Suprapubic skin (tissue), 4 donors: Measurements from ENCODE around the gene CCDC3. TPM values are rescaled to one million over a fixed set of nuclear protein-coding genes. Genes with fewer than 3 reads are reported as not detected.

Experiments
- DNase-seq, 2 donors: peaks; one replicate each; pipeline ENCODE4 v3.0.0-alpha.2; 2019; ENCODE audit warnings: low spot score in 2 of 2
- H3K27ac ChIP-seq: fragments of 200-600 bp; sonication (generic); one replicate; pipeline ENCODE4 v1.5.1; 2019
- H3K27me3 ChIP-seq: fragments of 200-600 bp; sonication (generic); one replicate; pipeline ENCODE4 v1.5.1; 2019
- H3K36me3 ChIP-seq: fragments of 200-600 bp; sonication (generic); one replicate; pipeline ENCODE4 v1.5.1; 2019
- H3K4me1 ChIP-seq: fragments of 200-600 bp; sonication (generic); one replicate; pipeline ENCODE4 v1.5.1; 2019
- H3K4me3 ChIP-seq: fragments of 200-600 bp; sonication (generic); one replicate; pipeline ENCODE4 v1.5.1; 2019; ENCODE audit warnings: mild to moderate bottlenecking
- H3K9me3 ChIP-seq: fragments of 200-600 bp; sonication (generic); one replicate; pipeline ENCODE4 v1.5.1; 2019
- CTCF ChIP-seq, 2 donors: fragments of 200-600 bp in 1 of 2; fragments of 450-650 bp in 1 of 2; sonication (generic) in 1 of 2; IDR thresholded peaks; one replicate each; pipeline ENCODE4 v1.5.1; 2016 to 2019; ENCODE audit warnings: antibody characterized with exemption in 2 of 2, mild to moderate bottlenecking in 1 of 2, moderate library complexity in 1 of 2
- EP300 ChIP-seq: sonication (generic); formaldehyde crosslinking; IDR thresholded peaks from one replicate; pipeline ENCODE4 v1.6.1; 2017; ENCODE audit warnings: antibody characterized with exemption
- POLR2A ChIP-seq, 2 donors: fragments of 450-650 bp; IDR thresholded peaks; one replicate each; pipeline ENCODE4 v1.6.1; 2017; ENCODE audit warnings: antibody characterized with exemption in 2 of 2, mild to moderate bottlenecking in 2 of 2, moderate library complexity in 2 of 2
- POLR2AphosphoS5 ChIP-seq, 3 donors: sonication (generic); formaldehyde crosslinking; IDR thresholded peaks; one replicate each; pipeline ENCODE4 v1.6.1; 2017; ENCODE audit warnings: antibody characterized with exemption in 3 of 3
- WGBS: methylation state at CpG from one replicate; pipeline ENCODE4 v1.1.5; 2018; 5-methylcytosine and 5-hydroxymethylcytosine counted together
- total RNA-seq, 4 donors: library from RNA; depleted of rRNA; stranded (reverse); fragments of >200 nt; gene quantifications; one replicate each; pipeline ENCODE4 v1.1.0, GENCODE V29; 2016

The CCDC3 gene
- total RNA-seq, 4 donors from 2014 or later: 31.3 to 124 (median 60.2) TPM

DNA sequence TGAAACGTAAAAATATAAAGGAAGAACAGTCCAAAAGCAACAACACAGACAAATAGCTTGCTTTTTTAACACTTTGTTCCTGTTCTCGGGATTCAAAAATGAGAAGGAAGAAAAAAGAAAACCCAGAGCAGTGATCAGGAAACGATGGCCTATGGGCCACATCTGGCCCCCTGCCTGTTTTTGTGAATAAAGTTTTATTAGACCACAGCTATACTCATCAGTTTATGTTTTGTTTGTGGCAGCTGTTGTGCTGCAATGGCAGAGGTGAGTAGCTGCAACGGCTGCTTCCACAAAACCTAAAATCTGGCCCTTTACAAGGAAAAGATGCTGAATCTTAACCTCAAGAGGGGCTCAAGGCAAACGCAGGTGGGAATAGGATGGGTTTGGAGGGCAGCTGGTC, 96.4 kb downstream of the CCDC3 start:
- Histone ChIP-seq H3K27ac (peak overlapping the region; percentile 63), H3K27me3 (no peaks in the 10 kb centered on the region), H3K36me3 (no peaks in the 10 kb centered on the region), H3K4me1 (peaks cover 18% of the 10 kb centered on the region), H3K9me3 (no peaks in the 10 kb centered on the region), H3K4me3 (no peak overlapping the region)
- WGBS: 74% methylated on average over 5 of the region's 5 CpGs
- TF ChIP-seq EP300 (no peak), CTCF (IDR thresholded peaks at IDR 0.05) (no peak), POLR2A (IDR thresholded peaks at IDR 0.05) (no peak), POLR2AphosphoS5 (IDR thresholded peaks at IDR 0.05) (no peak)
- no peak for DNase-seq

- no peaks in the 10 kb centered on the region for H3K9me3 ChIP-seq
- H3K27me3 ChIP-seq: no peaks in the 10 kb centered on the region
- 86% methylated on average over 7 of the region's 7 CpGs for WGBS
- H3K27ac ChIP-seq: no peak overlapping the region
- DNase-seq: no peak
- no peaks in the 10 kb centered on the region for H3K36me3 ChIP-seq
- TF ChIP-seq POLR2A (IDR thresholded peaks at IDR 0.05): no peak
- TF ChIP-seq CTCF (IDR thresholded peaks at IDR 0.05): no peak
- no peak for TF ChIP-seq EP300
- TF ChIP-seq POLR2AphosphoS5 (IDR thresholded peaks at IDR 0.05): no peak
- H3K4me1 ChIP-seq: peaks cover 16% of the 10 kb centered on the region
- no peak overlapping the region for H3K4me3 ChIP-seq
These were observed 98.6 kb downstream of the CCDC3 start for GRCh38 chr10:12902851-12903358.

GRCh38 chr10:12902135-12902572, 99.4 kb downstream of the CCDC3 start:
- no peaks in the 10 kb centered on the region for H3K9me3 ChIP-seq
- no peak for DNase-seq
- no peak overlapping the region for H3K4me3 ChIP-seq
- no peaks in the 10 kb centered on the region for H3K27me3 ChIP-seq
- no peak overlapping the region for H3K27ac ChIP-seq
- peaks cover 2% of the 10 kb centered on the region for H3K36me3 ChIP-seq
- H3K4me1 ChIP-seq: peaks cover 16% of the 10 kb centered on the region
- TF ChIP-seq EP300 (no peak), POLR2A (IDR thresholded peaks at IDR 0.05) (no peak), POLR2AphosphoS5 (IDR thresholded peaks at IDR 0.05) (no peak), CTCF (IDR thresholded peaks at IDR 0.05) (peak; percentile 42 to 57)
- 25% methylated on average over 2 of the region's 2 CpGs for WGBS

- no peaks in the 10 kb centered on the region for H3K4me1 ChIP-seq
- H3K9me3 ChIP-seq: no peaks in the 10 kb centered on the region
- peaks cover 8% of the 10 kb centered on the region for H3K36me3 ChIP-seq
- H3K27ac ChIP-seq: no peak overlapping the region
- no peaks in the 10 kb centered on the region for H3K27me3 ChIP-seq
- DNase-seq: no peak
- no peak overlapping the region for H3K4me3 ChIP-seq
- no peak for TF ChIP-seq EP300
- no peak for TF ChIP-seq POLR2AphosphoS5 (IDR thresholded peaks at IDR 0.05)
- no peak for TF ChIP-seq CTCF (IDR thresholded peaks at IDR 0.05)
- TF ChIP-seq POLR2A (IDR thresholded peaks at IDR 0.05): no peak
- 81% methylated on average over 7 of the region's 7 CpGs for WGBS
These were observed 102.0 kb downstream of the CCDC3 start for GRCh38 chr10:12899546-12899945.

DNA sequence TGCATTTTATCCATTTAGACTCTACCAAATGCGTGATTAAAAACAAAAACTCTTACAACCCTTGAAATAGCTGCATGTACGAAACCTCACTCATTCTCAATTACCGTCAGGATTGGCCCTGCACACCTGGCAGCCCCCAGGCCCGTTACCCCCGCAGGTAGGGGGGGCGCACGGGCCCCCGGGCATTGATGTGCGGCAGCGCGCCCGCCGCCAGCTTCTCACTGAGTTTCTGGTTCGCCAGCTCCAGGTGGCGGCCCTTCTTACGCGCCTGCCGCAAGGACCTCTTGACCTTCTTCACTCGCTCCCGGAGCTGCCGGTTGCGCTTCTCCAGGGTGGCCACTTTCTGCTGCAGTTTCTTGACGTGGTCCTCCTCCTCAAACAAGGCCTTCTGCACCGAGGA, 103.2 kb downstream of the CCDC3 start:
- peaks cover 8% of the 10 kb centered on the region for H3K36me3 ChIP-seq
- no peaks in the 10 kb centered on the region for H3K27me3 ChIP-seq
- H3K27ac ChIP-seq: no peak overlapping the region
- WGBS: 98% methylated on average over 21 of the region's 24 CpGs
- no peak for DNase-seq
- no peaks in the 10 kb centered on the region for H3K4me1 ChIP-seq
- no peak for TF ChIP-seq POLR2AphosphoS5 (IDR thresholded peaks at IDR 0.05)
- no peak for TF ChIP-seq POLR2A (IDR thresholded peaks at IDR 0.05)
- TF ChIP-seq CTCF (IDR thresholded peaks at IDR 0.05): no peak
- TF ChIP-seq EP300: no peak
- H3K4me3 ChIP-seq: no peak overlapping the region
- no peaks in the 10 kb centered on the region for H3K9me3 ChIP-seq
